HEK293 (cell line): ENCODE data around the gene C5orf47.

ENCODE experiments used
- EGR2 ChIP-seq: fragments of 450-650 bp; formaldehyde crosslinking; IDR thresholded peaks from 2 replicates; pipeline ENCODE4 v1.5.1; 2016; ENCODE audit warnings: low read depth, missing biosample characterization, missing genetic modification characterization
- GFI1B ChIP-seq: fragments of 450-650 bp; formaldehyde crosslinking; IDR thresholded peaks from 2 replicates; pipeline ENCODE4 v1.5.1; 2016; ENCODE audit warnings: missing biosample characterization, missing genetic modification characterization
- OSR2 ChIP-seq: fragments of 450-650 bp; formaldehyde crosslinking; IDR thresholded peaks from 2 replicates; pipeline ENCODE4 v1.5.1; 2016; ENCODE audit warnings: missing biosample characterization, missing genetic modification characterization
- PBX3 ChIP-seq: sonication (generic); formaldehyde crosslinking; IDR thresholded peaks from 2 replicates; pipeline ENCODE4 v1.8.1; 2022; ENCODE audit warnings: mild to moderate bottlenecking, moderate library complexity, missing genetic modification reagents
- SCRT2 ChIP-seq: fragments of 450-650 bp; formaldehyde crosslinking; IDR thresholded peaks from 2 replicates; pipeline ENCODE4 v1.5.1; 2016; ENCODE audit warnings: missing biosample characterization, missing genetic modification characterization
- SP2 ChIP-seq: fragments of 450-650 bp; formaldehyde crosslinking; IDR thresholded peaks from 2 replicates; pipeline ENCODE4 v1.5.1; 2016; ENCODE audit warnings: missing biosample characterization, missing genetic modification characterization
- SP3 ChIP-seq: fragments of 450-650 bp; formaldehyde crosslinking; IDR thresholded peaks from 2 replicates; pipeline ENCODE4 v1.5.1; 2016; ENCODE audit warnings: missing biosample characterization, missing genetic modification characterization
- SP7 ChIP-seq: fragments of 450-650 bp; formaldehyde crosslinking; IDR thresholded peaks from 2 replicates; pipeline ENCODE4 v1.5.1; 2016; ENCODE audit warnings: missing biosample characterization, missing genetic modification characterization
- TCF7L2 ChIP-seq: IDR thresholded peaks from 2 replicates; pipeline ENCODE4 v1.6.1; 2011; ENCODE audit warnings: low read depth, mild to moderate bottlenecking, inconsistent platforms, low read length, moderate library complexity, borderline replicate concordance
- TSHZ1 ChIP-seq: fragments of 450-650 bp; formaldehyde crosslinking; IDR thresholded peaks from 2 replicates; pipeline ENCODE4 v1.5.1; 2016; ENCODE audit warnings: missing biosample characterization, missing genetic modification characterization, borderline replicate concordance
- WT1 ChIP-seq: fragments of 450-650 bp; formaldehyde crosslinking; IDR thresholded peaks from 2 replicates; pipeline ENCODE4 v1.5.1; 2016; ENCODE audit warnings: missing biosample characterization, missing genetic modification characterization
- ZBTB17 ChIP-seq: fragments of 450-650 bp; formaldehyde crosslinking; IDR thresholded peaks from 2 replicates; pipeline ENCODE4 v1.5.1; 2016; ENCODE audit warnings: missing biosample characterization, missing genetic modification characterization
- ZNF133 ChIP-seq: fragments of 450-650 bp; formaldehyde crosslinking; IDR thresholded peaks from 2 replicates; pipeline ENCODE4 v1.5.1; 2016; ENCODE audit warnings: missing biosample characterization, missing genetic modification characterization
- ZNF292 ChIP-seq: fragments of 450-650 bp; formaldehyde crosslinking; IDR thresholded peaks from 2 replicates; pipeline ENCODE4 v1.5.1; 2016; ENCODE audit warnings: low read depth, missing biosample characterization, missing genetic modification characterization, borderline replicate concordance
- ZNF302 ChIP-seq: fragments of 450-650 bp; formaldehyde crosslinking; IDR thresholded peaks from 2 replicates; pipeline ENCODE4 v1.5.1; 2016; ENCODE audit warnings: missing biosample characterization, missing genetic modification characterization, low read depth
- ZNF394 ChIP-seq: fragments of 450-650 bp; formaldehyde crosslinking; IDR thresholded peaks from 2 replicates; pipeline ENCODE4 v1.5.1; 2016; ENCODE audit warnings: missing biosample characterization, missing genetic modification characterization, mild to moderate bottlenecking, moderate library complexity, borderline replicate concordance
- ZNF423 ChIP-seq: fragments of 450-650 bp; formaldehyde crosslinking; IDR thresholded peaks from 2 replicates; pipeline ENCODE4 v1.5.1; 2016; ENCODE audit warnings: missing biosample characterization, missing genetic modification characterization
- ZNF473 ChIP-seq: fragments of 450-650 bp; formaldehyde crosslinking; IDR thresholded peaks from 2 replicates; pipeline ENCODE4 v1.5.1; 2017; ENCODE audit warnings: missing biosample characterization, missing genetic modification characterization
- ZNF501 ChIP-seq: fragments of 450-650 bp; formaldehyde crosslinking; IDR thresholded peaks from 2 replicates; pipeline ENCODE4 v1.5.1; 2016; ENCODE audit warnings: missing biosample characterization, missing genetic modification characterization
- ZNF518A ChIP-seq: fragments of 450-650 bp; formaldehyde crosslinking; conservative IDR thresholded peaks from 2 replicates; pipeline ENCODE4 v1.5.1; 2016; ENCODE audit warnings: low read depth, missing biosample characterization, missing genetic modification characterization
- ZNF529 ChIP-seq: fragments of 450-650 bp; formaldehyde crosslinking; IDR thresholded peaks from 2 replicates; pipeline ENCODE4 v1.5.1; 2017; ENCODE audit warnings: missing genetic modification characterization, missing biosample characterization; ENCODE audit not compliant: insufficient replicate concordance
- ZNF530 ChIP-seq: fragments of 450-650 bp; formaldehyde crosslinking; IDR thresholded peaks from 2 replicates; pipeline ENCODE4 v1.5.1; 2016; ENCODE audit warnings: low read depth, missing biosample characterization, missing genetic modification characterization
- ZNF558 ChIP-seq: fragments of 450-650 bp; formaldehyde crosslinking; IDR thresholded peaks from 2 replicates; pipeline ENCODE4 v1.5.1; 2016; ENCODE audit warnings: missing biosample characterization, missing genetic modification characterization
- ZNF561 ChIP-seq: fragments of 450-650 bp; IDR thresholded peaks from 2 replicates; pipeline ENCODE4 v1.5.1; 2018; ENCODE audit warnings: missing biosample characterization, missing genetic modification characterization, borderline replicate concordance
- ZNF580 ChIP-seq: fragments of 450-650 bp; formaldehyde crosslinking; IDR thresholded peaks from 2 replicates; pipeline ENCODE4 v1.5.1; 2016; ENCODE audit warnings: missing biosample characterization, missing genetic modification characterization
- ZNF585B ChIP-seq: fragments of 450-650 bp; formaldehyde crosslinking; IDR thresholded peaks from 2 replicates; pipeline ENCODE4 v1.5.1; 2016; ENCODE audit warnings: missing biosample characterization, missing genetic modification characterization
- ZNF623 ChIP-seq: fragments of 450-650 bp; formaldehyde crosslinking; IDR thresholded peaks from 2 replicates; pipeline ENCODE4 v1.5.1; 2016; ENCODE audit warnings: missing biosample characterization, missing genetic modification characterization
- ZNF626 ChIP-seq: fragments of 450-650 bp; sonication (Bioruptor Pico); formaldehyde crosslinking; IDR thresholded peaks from 2 replicates; pipeline ENCODE4 v1.5.1; 2018; ENCODE audit warnings: missing biosample characterization, missing genetic modification characterization, inconsistent platforms
- ZNF639 ChIP-seq: fragments of 450-650 bp; formaldehyde crosslinking; IDR thresholded peaks from 2 replicates; pipeline ENCODE4 v1.5.1; 2016; ENCODE audit warnings: missing biosample characterization, missing genetic modification characterization
- ZNF747 ChIP-seq: fragments of 450-650 bp; formaldehyde crosslinking; IDR thresholded peaks from 2 replicates; pipeline ENCODE4 v1.5.1; 2016; ENCODE audit warnings: missing biosample characterization, missing genetic modification characterization

The C5orf47 gene

GRCh38 chr5:174045470-174046025, 56.6 kb downstream of the C5orf47 start, which contains the start of gene NSG2 (continued):
- TF ChIP-seq ZNF529 (tag by site-specific recombination) (no peak), TCF7L2 (no peak), ZNF561 (tag by site-specific recombination) (peak; percentile 68; the same call in 1 of the 2 replicates), SP3 (tag by site-specific recombination) (no peak), ZNF626 (no peak), ZNF423 (no peak), ZNF518A (peak; percentile 33; the same call in 1 of the 2 replicates), ZNF473 (no peak), ZNF501 (tag by site-specific recombination) (peak; percentile 62; the same call in 1 of the 2 replicates), SP2 (tag by site-specific recombination) (no peak), ZNF302 (tag by site-specific recombination) (no peak), ZNF292 (tag by site-specific recombination) (no peak), ZNF623 (tag by site-specific recombination) (no peak), GFI1B (no peak), ZNF394 (tag by site-specific recombination) (peak; percentile 22; the same call in 1 of the 2 replicates), WT1 (tag by site-specific recombination) (no peak), ZNF585B (no peak), TSHZ1 (tag by site-specific recombination) (no peak), ZBTB17 (tag by site-specific recombination) (peak; percentile 89), SCRT2 (tag by site-specific recombination) (no peak), ZNF133 (tag by site-specific recombination) (no peak), ZNF530 (tag by site-specific recombination) (no peak), ZNF580 (tag by site-specific recombination) (no peak), PBX3 (CRISPR knock-in tag) (peak; percentile 84; the same call in 1 of the 2 replicates), ZNF747 (tag by site-specific recombination) (no peak), OSR2 (tag by site-specific recombination) (no peak), ZNF639 (tag by site-specific recombination) (no peak), EGR2 (tag by site-specific recombination) (peak; percentile 36), SP7 (tag by site-specific recombination) (0 out of 2 replicates have a peak, but pooled peaks have one; percentile 45), ZNF558 (no peak)
